Measurements from ENCODE around the gene NRXN3. TPM values are rescaled to one million over a fixed set of nuclear protein-coding genes. Genes with fewer than 3 reads are reported as not detected.

The NRXN3 gene
- total RNA-seq, 1 experiment from 2014 or later: 0.02 TPM

DNA sequence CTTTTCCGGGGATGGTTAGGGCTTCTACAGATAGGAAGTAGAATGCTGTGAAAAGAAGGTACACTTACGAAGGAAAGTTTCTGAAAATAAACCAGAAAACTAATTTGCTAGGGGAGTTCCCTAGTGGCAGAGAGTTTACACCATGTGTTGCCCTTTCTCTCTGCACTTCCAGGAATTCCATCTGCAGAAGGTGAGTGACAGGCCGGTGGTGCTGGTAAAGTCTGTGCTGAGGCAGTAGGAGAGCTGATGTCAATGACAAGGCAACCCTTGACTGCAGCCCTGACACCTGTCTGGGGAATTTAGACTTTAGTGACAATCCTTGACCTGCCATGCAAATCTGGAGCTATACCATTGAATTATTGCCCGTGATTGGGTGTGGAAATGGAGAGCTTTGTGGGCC lies 687.8 kb downstream of the NRXN3 start:
- Histone ChIP-seq H3K27ac (no peak overlapping the region), H3K27me3 (no peaks in the 10 kb centered on the region), H3K9me3 (replicated peaks) (no peaks in the 10 kb centered on the region), H3K4me1 (no peaks in the 10 kb centered on the region), H3K4me3 (no peak overlapping the region), H3K36me3 (no peaks in the 10 kb centered on the region)
- no peak for DNase-seq

DNA sequence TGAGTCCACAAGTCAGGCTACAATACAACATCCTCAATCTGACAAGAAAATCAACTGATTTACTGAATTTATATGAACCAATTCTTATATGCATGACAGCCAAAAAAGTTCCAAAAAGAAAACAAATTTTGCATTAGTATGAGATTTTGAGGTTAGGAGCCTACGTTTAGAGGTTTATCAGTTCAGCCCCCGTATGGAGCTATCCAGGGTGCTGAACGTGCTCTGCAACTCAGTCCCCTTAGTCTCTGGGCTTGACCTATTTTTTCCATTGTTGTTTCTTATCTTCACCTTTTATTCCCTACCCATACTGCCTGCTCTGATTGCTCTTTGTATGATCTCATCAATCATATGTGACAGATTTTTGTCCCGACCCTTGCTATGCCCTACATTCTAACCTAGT lies 693.0 kb downstream of the NRXN3 start:
- no peak overlapping the region for H3K27ac ChIP-seq
- no peaks in the 10 kb centered on the region for H3K4me1 ChIP-seq
- no peaks in the 10 kb centered on the region for H3K27me3 ChIP-seq
- H3K9me3 ChIP-seq (replicated peaks): no peaks in the 10 kb centered on the region
- H3K36me3 ChIP-seq: no peaks in the 10 kb centered on the region
- DNase-seq: peak; percentile 32 to 74
- H3K4me3 ChIP-seq: no peak overlapping the region

DNA sequence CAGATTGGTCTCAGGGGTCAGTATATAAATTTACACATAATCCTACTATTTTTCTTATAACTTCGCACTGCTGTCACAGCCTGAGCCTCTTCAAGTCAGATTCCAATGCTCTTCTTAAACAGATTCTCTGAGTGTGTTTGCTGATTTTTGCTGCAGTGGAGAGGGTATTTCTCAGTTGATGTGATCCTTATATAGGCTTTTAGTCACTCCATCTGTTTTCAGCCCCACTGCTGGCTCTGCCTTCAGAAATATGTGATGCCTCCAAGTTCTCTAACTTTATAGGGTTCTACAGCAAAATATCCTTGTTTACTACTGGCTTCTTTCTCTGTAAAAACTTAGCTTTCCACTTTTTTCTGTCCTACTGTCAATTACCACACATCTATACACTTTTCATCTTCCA lies 702.7 kb downstream of the NRXN3 start:
- Histone ChIP-seq H3K27ac (no peak overlapping the region), H3K36me3 (no peaks in the 10 kb centered on the region), H3K4me1 (no peaks in the 10 kb centered on the region), H3K4me3 (no peak overlapping the region), H3K27me3 (no peaks in the 10 kb centered on the region), H3K9me3 (replicated peaks) (no peaks in the 10 kb centered on the region)
- DNase-seq: no peak

DNA sequence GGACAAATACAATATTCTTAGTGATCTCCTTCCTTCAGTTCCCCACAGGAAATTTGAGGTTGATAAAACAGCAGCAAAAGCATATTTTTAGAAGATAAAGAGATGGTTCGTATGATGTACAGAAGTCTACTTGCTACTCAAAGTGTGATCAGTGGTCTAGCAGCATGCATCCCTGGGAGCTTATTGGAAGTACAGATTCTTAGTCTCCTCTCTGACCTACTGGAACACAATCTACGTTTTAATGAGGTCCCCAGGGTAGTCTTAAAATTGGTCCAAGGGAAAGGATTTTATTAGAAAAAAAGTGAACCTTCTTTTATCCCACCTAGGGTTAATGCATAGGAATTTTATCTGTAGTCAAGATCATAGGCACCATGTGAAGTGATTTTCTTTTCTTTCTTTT lies 703.4 kb downstream of the NRXN3 start:
- no peak overlapping the region for H3K27ac ChIP-seq
- no peak for DNase-seq
- H3K4me3 ChIP-seq: no peak overlapping the region
- H3K9me3 ChIP-seq (replicated peaks): no peaks in the 10 kb centered on the region
- no peaks in the 10 kb centered on the region for H3K4me1 ChIP-seq
- H3K36me3 ChIP-seq: no peaks in the 10 kb centered on the region
- no peaks in the 10 kb centered on the region for H3K27me3 ChIP-seq

DNA sequence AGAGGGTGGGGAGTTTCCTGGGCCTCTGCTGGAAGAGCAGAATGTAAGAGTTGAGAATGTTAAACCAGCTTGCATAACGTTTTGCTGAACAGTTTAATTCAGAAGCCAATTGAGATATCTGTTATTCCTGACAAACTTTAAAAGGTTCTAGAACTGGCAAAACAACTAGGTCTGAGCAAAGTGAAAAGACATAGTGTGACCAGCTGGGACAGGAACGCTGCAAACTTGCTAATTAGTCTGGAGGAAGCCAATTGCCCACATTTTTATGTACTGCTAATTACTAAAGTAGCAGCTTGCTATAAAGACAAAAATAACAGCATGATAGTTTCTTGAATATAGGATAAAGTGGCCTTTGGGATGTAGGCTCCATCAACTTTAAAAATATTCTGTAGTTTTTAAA lies 704.9 kb downstream of the NRXN3 start:
- H3K4me3 ChIP-seq: no peak overlapping the region
- DNase-seq: no peak
- no peaks in the 10 kb centered on the region for H3K4me1 ChIP-seq
- no peak overlapping the region for H3K27ac ChIP-seq
- no peaks in the 10 kb centered on the region for H3K36me3 ChIP-seq
- H3K27me3 ChIP-seq: no peaks in the 10 kb centered on the region
- H3K9me3 ChIP-seq (replicated peaks): no peaks in the 10 kb centered on the region

DNA sequence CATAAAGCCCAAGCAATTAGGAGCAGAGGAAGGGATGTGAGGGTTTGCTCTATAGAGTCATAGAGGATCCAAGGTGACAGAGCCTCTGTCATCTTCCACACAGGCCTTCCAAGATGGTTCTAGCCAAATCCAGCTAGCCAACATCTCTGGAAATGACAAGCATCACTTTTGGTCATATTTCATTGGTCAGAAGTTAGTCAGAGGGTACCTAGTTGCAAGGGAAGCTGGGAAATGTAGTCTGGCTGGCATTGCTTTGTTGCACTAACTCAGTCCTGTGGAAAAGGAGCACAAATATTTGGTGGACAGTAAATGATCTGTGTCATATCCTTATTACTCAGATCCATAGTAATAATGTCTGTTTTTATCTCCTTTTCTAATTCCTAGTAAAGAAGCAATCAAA lies 715.7 kb downstream of the NRXN3 start:
- Histone ChIP-seq H3K9me3 (replicated peaks) (no peaks in the 10 kb centered on the region), H3K36me3 (no peaks in the 10 kb centered on the region), H3K27me3 (no peaks in the 10 kb centered on the region), H3K27ac (no peak overlapping the region), H3K4me3 (no peak overlapping the region), H3K4me1 (no peaks in the 10 kb centered on the region)
- no peak for DNase-seq

DNA sequence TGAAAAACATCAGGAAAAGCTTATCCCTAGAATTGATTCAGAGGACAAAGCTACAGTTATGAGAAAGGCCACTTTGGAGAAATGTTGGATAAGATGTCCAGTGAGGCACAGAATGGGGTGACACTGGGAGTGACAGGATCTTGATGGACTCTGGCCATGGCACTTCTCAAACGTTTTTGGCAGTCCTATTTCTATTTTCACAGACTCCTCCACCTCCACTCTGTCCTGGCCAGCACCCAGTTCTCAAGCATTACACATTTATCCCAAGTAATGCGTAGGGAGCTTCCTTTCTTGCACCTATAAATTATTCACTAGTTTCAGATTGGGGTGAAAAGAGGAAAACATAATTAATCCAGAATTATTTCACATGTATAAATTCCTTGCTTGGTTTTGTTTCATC lies 727.3 kb downstream of the NRXN3 start:
- Histone ChIP-seq H3K36me3 (no peaks in the 10 kb centered on the region), H3K9me3 (replicated peaks) (no peaks in the 10 kb centered on the region)
- DNase-seq: no peak

DNA sequence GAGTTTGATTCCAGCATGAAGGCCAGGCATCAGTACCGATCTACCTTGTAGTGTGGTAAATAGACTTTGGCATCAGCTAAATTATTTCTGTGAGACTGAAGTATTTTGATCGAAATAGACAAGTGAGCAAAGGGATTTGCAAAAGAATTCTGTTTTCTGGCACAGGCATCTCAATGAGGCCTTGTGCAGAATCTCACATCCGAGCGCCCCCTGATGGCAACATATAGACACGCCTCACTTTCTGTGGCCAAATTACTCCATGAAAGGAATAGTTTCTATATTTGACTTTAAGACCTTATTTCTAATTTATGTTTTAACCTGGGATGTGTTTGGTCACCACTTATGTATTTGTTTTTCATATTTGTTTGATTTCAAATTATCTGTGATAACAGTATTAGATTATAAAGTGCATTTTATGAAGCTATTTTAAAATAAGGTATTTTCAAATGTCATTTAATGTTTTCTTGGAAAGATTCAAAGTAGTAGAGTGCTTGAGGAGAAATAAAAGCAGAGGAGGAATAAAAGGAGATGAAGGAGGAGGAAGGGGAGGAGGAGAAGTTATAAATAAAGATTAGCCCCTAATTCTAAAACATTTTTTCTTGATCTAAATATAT lies 731.9 kb downstream of the NRXN3 start:
- Histone ChIP-seq H3K9me3 (replicated peaks) (no peaks in the 10 kb centered on the region), H3K36me3 (no peaks in the 10 kb centered on the region), H3K4me1 (no peaks in the 10 kb centered on the region), H3K27me3 (no peaks in the 10 kb centered on the region), H3K4me3 (no peak overlapping the region), H3K27ac (no peak overlapping the region)
- peak; percentile 18 to 57 for DNase-seq

More for the DNA sequence above, 727.3 kb downstream of the NRXN3 start:
- Histone ChIP-seq H3K4me3 (no peak overlapping the region), H3K4me1 (no peaks in the 10 kb centered on the region), H3K27ac (no peak overlapping the region), H3K27me3 (no peaks in the 10 kb centered on the region)

DNA sequence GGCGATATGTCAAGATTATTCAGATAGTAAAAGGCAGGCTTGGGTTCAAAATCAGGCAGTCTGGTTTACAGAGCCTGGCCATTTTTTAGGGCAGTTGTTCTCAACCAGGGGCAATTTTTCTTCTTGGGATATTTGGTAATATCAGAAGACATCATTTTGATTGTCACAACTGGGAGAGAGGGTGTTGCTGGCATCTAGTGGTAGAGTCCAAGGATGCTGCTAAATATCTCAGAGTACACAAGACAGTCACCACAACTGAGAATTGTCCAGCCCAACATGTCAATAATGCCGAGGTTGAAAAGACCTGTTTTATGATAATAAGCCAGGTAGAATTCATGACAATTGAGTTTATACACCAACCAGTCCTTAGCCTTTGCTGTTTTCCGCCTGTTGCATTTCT lies 733.9 kb downstream of the NRXN3 start:
- Histone ChIP-seq H3K27ac (no peak overlapping the region), H3K36me3 (no peaks in the 10 kb centered on the region)
- DNase-seq: no peak

DNA sequence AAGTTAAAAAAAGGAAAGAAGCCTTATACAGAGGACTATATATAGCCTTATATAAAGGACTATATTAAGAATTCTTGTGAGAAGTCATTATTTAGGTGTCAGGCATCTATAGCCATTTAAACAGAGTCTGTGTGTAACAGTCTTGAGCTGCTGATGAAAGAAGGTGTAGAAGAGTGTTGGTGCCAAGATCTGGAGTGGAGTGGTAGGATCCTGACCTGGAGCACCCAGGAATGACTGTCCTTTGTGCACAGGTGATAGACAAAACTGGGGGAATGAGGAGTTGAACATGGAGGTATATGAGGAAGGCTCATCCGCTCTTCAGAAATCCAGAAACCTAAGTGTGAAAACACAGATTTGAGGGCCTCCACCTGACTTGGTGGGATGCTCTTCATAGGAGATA lies 747.3 kb downstream of the NRXN3 start:
- Histone ChIP-seq H3K9me3 (replicated peaks) (no peaks in the 10 kb centered on the region), H3K27ac (no peak overlapping the region), H3K27me3 (no peaks in the 10 kb centered on the region), H3K4me3 (no peak overlapping the region), H3K4me1 (peaks cover 5% of the 10 kb centered on the region; the same call in 1 of the 2 replicates), H3K36me3 (no peaks in the 10 kb centered on the region)
- no peak for DNase-seq

More for the DNA sequence above, 733.9 kb downstream of the NRXN3 start:
- H3K27me3 ChIP-seq: no peaks in the 10 kb centered on the region
- H3K4me3 ChIP-seq: no peak overlapping the region
- no peaks in the 10 kb centered on the region for H3K9me3 ChIP-seq (replicated peaks)
- H3K4me1 ChIP-seq: no peaks in the 10 kb centered on the region

DNA sequence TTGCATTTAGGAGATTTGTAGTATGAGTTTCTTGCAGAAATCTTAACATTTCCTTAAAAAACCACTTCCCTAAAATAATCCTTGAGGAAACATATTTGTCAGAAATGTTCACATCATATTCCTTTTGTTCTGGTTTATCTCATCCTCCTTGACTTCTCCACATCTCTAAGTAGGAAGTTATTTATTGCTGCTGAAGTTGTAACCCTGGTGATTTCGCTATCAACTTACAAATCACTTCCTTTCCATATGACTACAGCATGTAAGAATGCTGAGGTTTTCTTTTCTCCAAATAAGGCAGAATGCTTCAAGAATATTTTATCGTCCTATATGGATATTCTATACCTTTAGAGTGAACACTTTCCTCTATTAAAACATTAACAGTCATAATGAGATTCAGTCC lies 751.7 kb downstream of the NRXN3 start:
- DNase-seq: no peak
- H3K9me3 ChIP-seq (replicated peaks): no peaks in the 10 kb centered on the region
- H3K4me3 ChIP-seq: no peak overlapping the region
- no peak overlapping the region for H3K27ac ChIP-seq
- H3K36me3 ChIP-seq: no peaks in the 10 kb centered on the region
- H3K27me3 ChIP-seq: no peaks in the 10 kb centered on the region
- peaks cover 5% of the 10 kb centered on the region; the same call in 1 of the 2 replicates for H3K4me1 ChIP-seq

DNA sequence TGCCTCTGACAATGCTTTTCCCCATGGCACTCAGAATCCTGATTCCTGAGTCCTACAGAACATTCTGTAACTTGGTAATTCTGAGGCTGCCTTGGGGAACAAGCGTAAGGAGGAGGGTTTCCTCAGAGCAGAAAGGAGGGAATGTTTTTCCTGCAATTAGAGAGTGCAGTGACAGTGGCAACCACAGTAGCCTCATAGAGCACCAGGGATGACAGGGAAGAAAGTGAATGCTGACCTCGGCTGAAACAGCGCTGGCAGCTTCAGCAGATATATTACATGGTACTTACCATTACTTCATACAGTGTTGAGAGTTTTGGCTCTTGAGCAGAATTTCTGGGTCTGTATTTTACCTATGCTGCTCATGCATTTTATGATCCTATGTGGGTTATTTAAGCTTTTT lies 757.1 kb downstream of the NRXN3 start:
- no peaks in the 10 kb centered on the region for H3K36me3 ChIP-seq
- H3K27me3 ChIP-seq: no peaks in the 10 kb centered on the region
- DNase-seq: no peak
- no peaks in the 10 kb centered on the region for H3K9me3 ChIP-seq (replicated peaks)
- H3K27ac ChIP-seq: no peak overlapping the region
- H3K4me3 ChIP-seq: no peak overlapping the region
- H3K4me1 ChIP-seq: no peaks in the 10 kb centered on the region

DNA sequence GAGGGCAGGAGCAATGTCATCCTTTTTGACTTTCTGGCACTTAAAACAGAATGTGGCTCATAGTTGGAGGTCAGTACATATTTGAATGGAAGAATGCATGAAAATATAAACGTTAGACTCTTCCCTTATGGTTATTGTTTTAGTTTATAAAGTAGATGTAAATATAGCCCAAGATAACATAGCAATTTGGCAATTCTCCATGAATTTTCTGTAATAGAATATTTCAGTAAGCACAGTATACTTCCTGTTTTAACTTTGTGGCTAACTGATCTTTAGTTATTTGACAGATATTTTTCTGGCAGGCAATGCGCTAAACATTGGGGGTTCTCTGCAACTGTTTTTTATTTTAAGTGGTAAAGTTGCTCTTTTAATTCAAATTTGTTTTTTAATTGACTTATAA lies 763.0 kb downstream of the NRXN3 start:
- H3K4me1 ChIP-seq: no peaks in the 10 kb centered on the region
- H3K36me3 ChIP-seq: no peaks in the 10 kb centered on the region
- H3K27me3 ChIP-seq: no peaks in the 10 kb centered on the region
- H3K4me3 ChIP-seq: no peak overlapping the region
- DNase-seq: no peak
- no peak overlapping the region for H3K27ac ChIP-seq
- no peaks in the 10 kb centered on the region for H3K9me3 ChIP-seq (replicated peaks)

DNA sequence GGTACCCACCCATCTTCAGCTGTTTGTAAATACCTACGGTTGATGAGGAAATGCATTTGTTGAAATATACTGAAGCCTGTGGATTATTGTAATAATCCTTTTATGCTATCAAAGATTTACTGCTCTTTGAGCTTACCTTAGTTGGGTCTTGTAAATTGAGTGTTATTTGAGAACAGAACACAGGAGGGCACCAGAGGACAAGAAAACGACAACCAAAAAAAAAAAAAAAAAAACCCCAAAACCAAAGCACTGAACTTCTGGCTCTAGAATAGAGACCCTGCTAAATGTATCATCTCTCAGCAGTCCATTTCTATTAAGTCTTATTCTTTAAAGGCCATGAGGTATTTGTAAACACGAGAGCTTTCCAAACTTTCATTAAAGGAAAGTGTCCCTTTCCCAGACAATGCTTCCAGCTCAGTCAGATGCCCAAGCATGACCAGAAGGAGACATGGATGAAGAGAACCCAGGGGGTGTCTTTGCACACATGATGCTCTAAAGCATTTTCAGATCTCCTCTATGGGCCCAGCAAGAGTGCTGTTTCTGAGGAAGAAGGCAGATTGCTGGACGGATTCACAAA lies 763.9 kb downstream of the NRXN3 start:
- DNase-seq: peak in 1 of 2 experiments; percentile 42
- Histone ChIP-seq H3K4me1 (no peaks in the 10 kb centered on the region), H3K9me3 (replicated peaks) (no peaks in the 10 kb centered on the region), H3K27me3 (no peaks in the 10 kb centered on the region), H3K27ac (no peak overlapping the region), H3K4me3 (no peak overlapping the region), H3K36me3 (no peaks in the 10 kb centered on the region)

DNA sequence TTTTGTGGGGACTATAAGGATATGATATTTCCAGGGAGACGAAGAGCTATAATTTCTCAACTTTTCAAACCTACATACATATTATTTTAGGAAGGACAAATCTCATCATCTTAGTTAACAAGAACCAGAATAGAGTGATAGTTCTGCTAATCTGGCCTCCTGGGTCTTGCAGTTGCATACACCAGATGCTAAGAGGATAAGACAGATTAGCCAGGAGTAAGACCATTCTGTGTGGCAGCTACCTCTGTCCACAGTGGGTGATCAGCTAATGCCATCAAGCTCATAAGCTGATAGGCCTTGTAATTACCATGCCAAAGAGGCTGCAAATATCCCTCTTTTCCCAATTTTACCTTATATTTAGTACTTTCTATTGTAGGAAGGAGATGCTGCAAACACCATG lies 776.8 kb downstream of the NRXN3 start:
- Histone ChIP-seq H3K27ac (no peak overlapping the region), H3K4me1 (no peaks in the 10 kb centered on the region), H3K4me3 (no peak overlapping the region), H3K9me3 (replicated peaks) (no peaks in the 10 kb centered on the region), H3K36me3 (no peaks in the 10 kb centered on the region), H3K27me3 (no peaks in the 10 kb centered on the region)
- no peak for DNase-seq

DNA sequence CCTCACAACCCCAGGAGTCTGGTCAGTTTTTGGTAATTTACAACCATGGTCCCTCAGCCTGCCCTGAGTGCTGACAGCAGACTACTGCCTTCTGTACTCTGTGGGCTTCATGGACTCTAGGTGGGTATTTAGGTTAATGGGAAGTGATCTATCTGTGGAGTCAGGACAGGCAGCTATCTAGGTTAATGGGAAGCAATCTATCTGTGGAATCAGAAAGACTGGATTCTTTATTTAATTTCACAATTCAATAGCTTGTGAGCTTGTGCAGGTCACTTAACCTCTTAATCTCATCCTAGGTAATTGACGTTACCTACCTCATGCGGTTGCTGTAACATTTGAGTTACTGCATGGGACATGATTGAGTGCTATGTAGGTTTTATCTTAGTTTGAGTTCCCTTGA lies 777.5 kb downstream of the NRXN3 start:
- Histone ChIP-seq H3K27me3 (no peaks in the 10 kb centered on the region), H3K4me1 (no peaks in the 10 kb centered on the region), H3K9me3 (replicated peaks) (no peaks in the 10 kb centered on the region), H3K36me3 (no peaks in the 10 kb centered on the region), H3K4me3 (no peak overlapping the region), H3K27ac (no peak overlapping the region)
- DNase-seq: no peak

Data from SJCRH30 (cell line).